ENCODE measurements around the gene DIP2C.
"Not testable (repeated sequence)": the region's sequence is repeated elsewhere in the genome, so short reads cannot be mapped to it uniquely, and the experiment has no call there.

The DIP2C gene

GRCh38 chr10:655184-655583, 34.3 kb downstream of the DIP2C start:
- H3K27ac ChIP-seq, result no peak overlapping the region
- no peak for TF ChIP-seq ZFX (IDR thresholded peaks at IDR 0.05)
- no peak for TF ChIP-seq CTCF (conservative IDR thresholded peaks at IDR 0.05)

- TF ChIP-seq CTCF (conservative IDR thresholded peaks at IDR 0.05), result no peak
- no peak overlapping the region for H3K27ac ChIP-seq
Observed at GRCh38 chr10:654647-654996, 34.8 kb downstream of the DIP2C start.

- H3K27ac ChIP-seq, result no peak overlapping the region
- TF ChIP-seq CTCF (conservative IDR thresholded peaks at IDR 0.05), result no peak
- no peak for TF ChIP-seq ZFX (IDR thresholded peaks at IDR 0.05)
Observed at GRCh38 chr10:653991-654646, 35.3 kb downstream of the DIP2C start.

GRCh38 chr10:652832-653459, 36.5 kb downstream of the DIP2C start:
- H3K27ac ChIP-seq, result not testable (repeated sequence)

GRCh38 chr10:652233-652632, 37.2 kb downstream of the DIP2C start:
- H3K27ac ChIP-seq, result no peak overlapping the region
- TF ChIP-seq ZFX (IDR thresholded peaks at IDR 0.05) (no peak), CTCF (conservative IDR thresholded peaks at IDR 0.05) (no peak)

GRCh38 chr10:651692-652091, 37.8 kb downstream of the DIP2C start:
- TF ChIP-seq CTCF (conservative IDR thresholded peaks at IDR 0.05), result no peak
- TF ChIP-seq ZFX (IDR thresholded peaks at IDR 0.05), result no peak
- no peak overlapping the region for H3K27ac ChIP-seq

- no peak overlapping the region for H3K27ac ChIP-seq
- TF ChIP-seq CTCF (conservative IDR thresholded peaks at IDR 0.05) (no peak), ZFX (IDR thresholded peaks at IDR 0.05) (no peak)
Observed at GRCh38 chr10:650886-651615, 38.4 kb downstream of the DIP2C start.
